ENCODE results near the gene METTL14. TPM values are rescaled to one million over a fixed set of nuclear protein-coding genes. Genes with fewer than 3 reads are reported as not detected.

METTL14 gene
- total RNA-seq, 2 donors from 2014 or later: 44.8 to 67.0 TPM

Other genes with a start within 250 kb of the METTL14 start
- 10 to 100 TPM; 36.4 to 45.7 TPM for gene SEC24D, start 150.7 kb downstream of the METTL14 start, total RNA-seq
- under 1 TPM; 0.18 to 0.27 TPM for gene SYNPO2, start 203.5 kb downstream of the METTL14 start, total RNA-seq